ENCODE results near the gene MAGI1.
"Not testable (repeated sequence)": the region's sequence is repeated elsewhere in the genome, so short reads cannot be mapped to it uniquely, and the experiment has no call there.

The MAGI1 gene

GRCh38 chr3:65734382-65734781 is 304.3 kb downstream of the MAGI1 start:
- no peak for DNase-seq

GRCh38 chr3:65733459-65733858 is 305.3 kb downstream of the MAGI1 start:
- DNase-seq, result no peak

- no peak for DNase-seq
Measured at GRCh38 chr3:65732051-65732935, 306.4 kb downstream of the MAGI1 start.

GRCh38 chr3:65730449-65730848 is 308.3 kb downstream of the MAGI1 start:
- no peak for DNase-seq

GRCh38 chr3:65729973-65730372 is 308.7 kb downstream of the MAGI1 start:
- DNase-seq, result no peak

GRCh38 chr3:65729555-65729954 is 309.2 kb downstream of the MAGI1 start:
- no peak for DNase-seq

- DNase-seq, result no peak
Measured at GRCh38 chr3:65728138-65728537, 310.6 kb downstream of the MAGI1 start.

GRCh38 chr3:65723985-65724384 is 314.7 kb downstream of the MAGI1 start:
- DNase-seq, result no peak

GRCh38 chr3:65723011-65723410 is 315.7 kb downstream of the MAGI1 start:
- no peak for DNase-seq

- DNase-seq, result no peak
Measured at GRCh38 chr3:65720989-65721737, 317.6 kb downstream of the MAGI1 start.

- not testable (repeated sequence) for DNase-seq
Measured at GRCh38 chr3:65719639-65720038, 319.1 kb downstream of the MAGI1 start.

- DNase-seq, result no peak
Measured at GRCh38 chr3:65717676-65718346, 320.9 kb downstream of the MAGI1 start.

- no peak for DNase-seq
Measured at GRCh38 chr3:65716071-65716751, 322.5 kb downstream of the MAGI1 start.

GRCh38 chr3:65714134-65714533 is 324.6 kb downstream of the MAGI1 start:
- DNase-seq, result no peak

GRCh38 chr3:65713016-65713415 is 325.7 kb downstream of the MAGI1 start:
- no peak for DNase-seq

- DNase-seq, result no peak
Measured at GRCh38 chr3:65712140-65712539, 326.6 kb downstream of the MAGI1 start.

- DNase-seq, result no peak
Measured at GRCh38 chr3:65706776-65707568, 331.7 kb downstream of the MAGI1 start.

GRCh38 chr3:65706301-65706700 is 332.4 kb downstream of the MAGI1 start:
- no peak for DNase-seq

- DNase-seq, result no peak
Measured at GRCh38 chr3:65703820-65704219, 334.9 kb downstream of the MAGI1 start.

GRCh38 chr3:65703026-65703425 is 335.7 kb downstream of the MAGI1 start:
- no peak for DNase-seq

- DNase-seq, result no peak
Measured at GRCh38 chr3:65702202-65702601, 336.5 kb downstream of the MAGI1 start.

GRCh38 chr3:65701516-65701915 is 337.2 kb downstream of the MAGI1 start:
- no peak for DNase-seq
